ENCODE results near the gene TRAFD1. TPM values are rescaled to one million over a fixed set of nuclear protein-coding genes. Genes with fewer than 3 reads are reported as not detected.

The TRAFD1 gene
- total RNA-seq, 2 experiments from 2014 or later = 14.3 to 19.4 TPM

DNA sequence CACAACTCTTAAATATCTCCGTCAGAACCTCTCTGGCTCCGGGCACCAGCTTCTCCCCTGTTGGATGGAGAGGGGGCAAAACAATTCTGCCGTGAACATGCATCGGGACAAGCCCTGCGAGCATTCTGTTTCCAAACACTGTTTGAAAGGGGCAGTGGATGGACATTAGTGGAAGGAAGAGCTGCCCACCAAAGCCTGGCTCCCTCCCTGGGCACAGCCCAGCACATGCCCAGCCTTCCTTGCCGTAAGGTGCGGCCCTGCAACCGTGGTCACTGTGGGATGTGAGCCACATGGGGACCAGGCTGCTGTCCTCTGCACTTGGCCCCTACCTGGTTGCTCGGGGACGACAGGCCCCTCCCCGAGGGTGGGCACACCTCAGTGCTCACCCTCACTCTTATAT lies 54.0 kb downstream of the TRAFD1 start:
- Histone ChIP-seq H3K36me3 (ENCODE audit: insufficient read depth, low read length) (peaks cover 47% of the 10 kb centered on the region), H4K20me1 (ENCODE audit: insufficient read depth, low read length) (no peaks in the 10 kb centered on the region), H3K4me3 (ENCODE audit: low read depth, low read length, poor library complexity, severe bottlenecking) (no peak overlapping the region), H3K27ac (ENCODE audit: low read depth, low read length, poor library complexity, severe bottlenecking) (no peak overlapping the region), H3K4me1 (ENCODE audit: insufficient read depth, low read length, poor library complexity, severe bottlenecking) (no peaks in the 10 kb centered on the region), H3K79me2 (ENCODE audit: insufficient read depth, low read depth, low read length) (no peaks in the 10 kb centered on the region), H3K9me3 (ENCODE audit: low read length) (no peaks in the 10 kb centered on the region), H3K9me2 (ENCODE audit: insufficient read depth, low read length) (no peaks in the 10 kb centered on the region), H3K4me2 (ENCODE audit: low read length) (no peak overlapping the region), H2AFZ (ENCODE audit: low read length) (no peak overlapping the region)
- ChIA-PET CTCF (ENCODE audit: unreplicated experiment) (no interaction called here), POLR2A (no interaction called here)
- DNase-seq (ENCODE audit: low spot score) = no peak
- TF ChIP-seq, protein P1, sequence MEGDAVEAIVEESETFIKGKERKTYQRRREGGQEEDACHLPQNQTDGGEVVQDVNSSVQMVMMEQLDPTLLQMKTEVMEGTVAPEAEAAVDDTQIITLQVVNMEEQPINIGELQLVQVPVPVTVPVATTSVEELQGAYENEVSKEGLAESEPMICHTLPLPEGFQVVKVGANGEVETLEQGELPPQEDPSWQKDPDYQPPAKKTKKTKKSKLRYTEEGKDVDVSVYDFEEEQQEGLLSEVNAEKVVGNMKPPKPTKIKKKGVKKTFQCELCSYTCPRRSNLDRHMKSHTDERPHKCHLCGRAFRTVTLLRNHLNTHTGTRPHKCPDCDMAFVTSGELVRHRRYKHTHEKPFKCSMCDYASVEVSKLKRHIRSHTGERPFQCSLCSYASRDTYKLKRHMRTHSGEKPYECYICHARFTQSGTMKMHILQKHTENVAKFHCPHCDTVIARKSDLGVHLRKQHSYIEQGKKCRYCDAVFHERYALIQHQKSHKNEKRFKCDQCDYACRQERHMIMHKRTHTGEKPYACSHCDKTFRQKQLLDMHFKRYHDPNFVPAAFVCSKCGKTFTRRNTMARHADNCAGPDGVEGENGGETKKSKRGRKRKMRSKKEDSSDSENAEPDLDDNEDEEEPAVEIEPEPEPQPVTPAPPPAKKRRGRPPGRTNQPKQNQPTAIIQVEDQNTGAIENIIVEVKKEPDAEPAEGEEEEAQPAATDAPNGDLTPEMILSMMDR (conservative IDR thresholded peaks at IDR 0.05; ENCODE audit: low read length) = no peak
- TF ChIP-seq EZH2phosphoT487 (IDR thresholded peaks at IDR 0.05; ENCODE audit: borderline replicate concordance, low read depth, low read length) = no peak
- intact Hi-C loops (cut with micrococcal nuclease; ENCODE audit: unreplicated experiment) = no loop called here
- no TSS peak for BruUV-seq (replicated peaks)

DNA sequence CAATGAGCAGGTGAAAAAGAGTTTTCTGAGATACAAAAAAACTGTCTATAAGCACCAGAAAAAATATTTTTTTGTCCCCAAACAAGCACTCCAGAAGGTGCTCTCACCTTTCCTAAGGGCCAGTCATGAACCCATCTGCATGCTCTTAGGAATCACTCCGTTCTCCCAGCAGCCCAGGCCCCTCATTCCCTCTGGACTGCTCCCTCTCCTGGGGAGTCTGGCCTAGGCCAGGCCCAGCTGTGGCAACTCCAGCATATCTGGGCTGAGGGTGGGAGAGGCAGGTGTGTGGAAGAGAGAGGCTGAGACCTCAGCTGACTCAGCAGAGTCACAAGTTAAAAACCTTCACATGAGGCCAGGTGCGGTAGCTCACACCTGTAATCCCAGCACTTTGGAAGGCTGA lies 54.6 kb downstream of the TRAFD1 start:
- Histone ChIP-seq H3K9me2 (ENCODE audit: insufficient read depth, low read length) (no peaks in the 10 kb centered on the region), H2AFZ (ENCODE audit: low read length) (no peak overlapping the region), H3K4me1 (ENCODE audit: insufficient read depth, low read length, poor library complexity, severe bottlenecking) (no peaks in the 10 kb centered on the region), H4K20me1 (ENCODE audit: insufficient read depth, low read length) (no peaks in the 10 kb centered on the region), H3K4me3 (ENCODE audit: low read depth, low read length, poor library complexity, severe bottlenecking) (no peak overlapping the region), H3K36me3 (ENCODE audit: insufficient read depth, low read length) (peaks cover 47% of the 10 kb centered on the region), H3K4me2 (ENCODE audit: low read length) (no peak overlapping the region), H3K79me2 (ENCODE audit: insufficient read depth, low read depth, low read length) (no peaks in the 10 kb centered on the region), H3K9me3 (ENCODE audit: low read length) (no peaks in the 10 kb centered on the region), H3K27ac (ENCODE audit: low read depth, low read length, poor library complexity, severe bottlenecking) (no peak overlapping the region)
- DNase-seq (ENCODE audit: low spot score) = no peak
- POLR2A ChIA-PET = no interaction called here
- intact Hi-C loops (cut with micrococcal nuclease; ENCODE audit: unreplicated experiment) = no loop called here
- no TSS peak for BruUV-seq (replicated peaks)
- CTCF ChIA-PET (ENCODE audit: unreplicated experiment) = no interaction called here
- no peak for TF ChIP-seq EZH2phosphoT487 (IDR thresholded peaks at IDR 0.05; ENCODE audit: borderline replicate concordance, low read depth, low read length)
- TF ChIP-seq, protein P1 (conservative IDR thresholded peaks at IDR 0.05; ENCODE audit: low read length) = no peak

DNA sequence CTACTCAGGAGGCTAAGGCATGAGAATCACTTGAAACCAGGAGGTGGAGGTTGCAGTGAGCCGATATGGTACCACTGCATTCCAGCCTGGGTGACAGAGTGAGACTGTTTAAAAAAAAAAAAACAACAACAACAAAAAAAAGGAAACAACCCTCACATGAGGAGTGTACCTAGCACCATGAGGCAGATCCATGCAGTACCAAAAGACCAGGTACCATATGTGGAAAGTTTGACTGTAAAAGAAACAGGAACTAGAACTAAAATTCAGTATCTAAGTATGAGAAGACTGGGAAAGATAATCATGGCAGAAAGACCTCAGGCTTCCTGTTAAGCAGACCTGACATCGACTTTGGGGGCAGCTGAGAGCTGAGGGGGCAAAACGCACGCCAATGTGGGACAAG lies 55.1 kb downstream of the TRAFD1 start:
- Histone ChIP-seq H3K27ac (ENCODE audit: low read depth, low read length, poor library complexity, severe bottlenecking) (no peak overlapping the region), H3K4me2 (ENCODE audit: low read length) (no peak overlapping the region), H2AFZ (ENCODE audit: low read length) (no peak overlapping the region), H3K9me2 (ENCODE audit: insufficient read depth, low read length) (no peaks in the 10 kb centered on the region), H3K4me3 (ENCODE audit: low read depth, low read length, poor library complexity, severe bottlenecking) (no peak overlapping the region), H3K4me1 (ENCODE audit: insufficient read depth, low read length, poor library complexity, severe bottlenecking) (no peaks in the 10 kb centered on the region), H3K9me3 (ENCODE audit: low read length) (no peaks in the 10 kb centered on the region), H4K20me1 (ENCODE audit: insufficient read depth, low read length) (no peaks in the 10 kb centered on the region), H3K79me2 (ENCODE audit: insufficient read depth, low read depth, low read length) (no peaks in the 10 kb centered on the region), H3K36me3 (ENCODE audit: insufficient read depth, low read length) (peaks cover 47% of the 10 kb centered on the region; the same call in 1 of the 2 replicates)
- no peak for TF ChIP-seq EZH2phosphoT487 (IDR thresholded peaks at IDR 0.05; ENCODE audit: borderline replicate concordance, low read depth, low read length)
- TF ChIP-seq, protein P1 (conservative IDR thresholded peaks at IDR 0.05; ENCODE audit: low read length) = no peak
- intact Hi-C loops (cut with micrococcal nuclease; ENCODE audit: unreplicated experiment) = no loop called here
- ChIA-PET POLR2A (no interaction called here), CTCF (ENCODE audit: unreplicated experiment) (no interaction called here)
- no peak for DNase-seq (ENCODE audit: low spot score)
- BruUV-seq (replicated peaks) = no TSS peak
